ENCODE results near the gene ARRB1.

DNA sequence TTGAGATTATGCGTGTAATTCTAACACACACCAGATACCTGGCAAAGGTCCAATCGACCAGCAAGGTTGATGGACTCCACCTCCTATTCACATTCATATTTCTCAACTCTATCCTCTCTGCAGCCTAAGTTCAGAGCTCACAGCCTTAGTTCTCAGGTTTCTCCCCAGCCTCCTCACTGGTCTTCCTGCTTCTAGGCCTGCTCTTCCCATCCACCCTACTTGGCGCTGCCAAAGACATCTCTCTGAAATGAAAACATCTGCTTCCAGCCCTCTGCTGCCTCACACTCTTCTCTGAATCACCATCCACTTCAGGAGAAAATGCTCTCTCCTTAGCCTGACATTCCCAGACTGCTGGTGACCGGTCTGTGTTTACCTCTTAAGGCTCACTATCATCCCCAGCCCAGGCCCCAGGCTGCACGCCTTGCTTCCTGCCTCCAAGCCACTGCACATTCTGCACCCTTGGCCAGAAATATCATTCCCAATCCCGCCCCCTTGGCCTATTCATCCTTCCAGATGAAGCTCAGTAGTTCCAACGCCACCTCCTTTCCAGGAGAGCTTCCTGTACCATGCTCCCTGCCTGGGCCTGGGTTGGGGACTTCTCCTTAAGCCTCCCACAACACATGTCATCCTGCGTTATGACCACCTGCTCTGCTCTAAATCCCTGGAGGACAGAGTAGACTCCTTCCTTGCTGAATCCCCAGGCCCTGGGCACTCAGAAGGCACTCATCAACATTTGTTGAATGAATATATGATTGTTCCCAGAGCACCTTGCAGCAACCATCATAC lies 3.5 kb downstream of the ARRB1 start:
- TF ChIP-seq, protein P1, sequence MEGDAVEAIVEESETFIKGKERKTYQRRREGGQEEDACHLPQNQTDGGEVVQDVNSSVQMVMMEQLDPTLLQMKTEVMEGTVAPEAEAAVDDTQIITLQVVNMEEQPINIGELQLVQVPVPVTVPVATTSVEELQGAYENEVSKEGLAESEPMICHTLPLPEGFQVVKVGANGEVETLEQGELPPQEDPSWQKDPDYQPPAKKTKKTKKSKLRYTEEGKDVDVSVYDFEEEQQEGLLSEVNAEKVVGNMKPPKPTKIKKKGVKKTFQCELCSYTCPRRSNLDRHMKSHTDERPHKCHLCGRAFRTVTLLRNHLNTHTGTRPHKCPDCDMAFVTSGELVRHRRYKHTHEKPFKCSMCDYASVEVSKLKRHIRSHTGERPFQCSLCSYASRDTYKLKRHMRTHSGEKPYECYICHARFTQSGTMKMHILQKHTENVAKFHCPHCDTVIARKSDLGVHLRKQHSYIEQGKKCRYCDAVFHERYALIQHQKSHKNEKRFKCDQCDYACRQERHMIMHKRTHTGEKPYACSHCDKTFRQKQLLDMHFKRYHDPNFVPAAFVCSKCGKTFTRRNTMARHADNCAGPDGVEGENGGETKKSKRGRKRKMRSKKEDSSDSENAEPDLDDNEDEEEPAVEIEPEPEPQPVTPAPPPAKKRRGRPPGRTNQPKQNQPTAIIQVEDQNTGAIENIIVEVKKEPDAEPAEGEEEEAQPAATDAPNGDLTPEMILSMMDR (IDR thresholded peaks at IDR 0.05 in 2 of 3, conservative IDR thresholded peaks at IDR 0.05 in 1 of 3; ENCODE audit: control insufficient read depth in 2 of 3, extremely low read depth in 1 of 3, insufficient read depth in 1 of 3, low read depth in 3 of 3, low read length in 3 of 3), result no peak
- TF ChIP-seq NRF1 (conservative IDR thresholded peaks at IDR 0.05; ENCODE audit: low read depth, low read length) (no peak), TCF7 (IDR thresholded peaks at IDR 0.05; ENCODE audit: borderline replicate concordance) (no peak), HDAC2 (IDR thresholded peaks at IDR 0.05) (no peak), CREB1 (IDR thresholded peaks at IDR 0.05; ENCODE audit: low read depth) (no peak), SRF (IDR thresholded peaks at IDR 0.05; ENCODE audit: low read depth in 2 of 2, low read length in 2 of 2) (no peak), POLR2A (IDR thresholded peaks at IDR 0.05; ENCODE audit: low read depth, low read length) (no peak), GABPA (IDR thresholded peaks at IDR 0.05; ENCODE audit: low read depth) (no peak)

Data from GM12878 (cell line).